Cerebellar cortex (tissue), 1 donor: ENCODE measurements around the gene LRBA.
"Not testable (repeated sequence)": the region's sequence is repeated elsewhere in the genome, so short reads cannot be mapped to it uniquely, and the experiment has no call there.

Experiments
- DNase-seq: peaks from one replicate; pipeline ENCODE4 v3.0.0-alpha.2; 2015; ENCODE audit warnings: low spot score

The LRBA gene

DNA sequence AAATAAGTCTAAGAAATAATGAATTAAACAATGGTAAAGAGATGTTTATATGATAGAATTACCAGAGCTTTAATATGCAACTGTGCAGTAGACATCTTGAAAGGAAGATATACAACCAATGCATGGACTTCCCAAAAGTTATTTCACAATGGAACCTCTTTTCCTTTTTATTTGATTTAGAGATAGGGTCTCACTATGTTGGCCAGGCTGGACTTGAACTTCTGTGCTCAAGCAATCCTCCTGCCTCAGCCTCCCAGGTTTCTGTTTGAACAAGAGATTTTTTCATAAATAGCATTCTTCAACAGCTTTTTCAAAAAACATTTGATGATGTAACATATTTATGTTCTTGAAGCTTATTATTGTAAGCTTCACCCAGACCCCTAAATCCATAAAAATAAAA is 72.0 kb downstream of the LRBA start:
- DNase-seq: no peak

DNA sequence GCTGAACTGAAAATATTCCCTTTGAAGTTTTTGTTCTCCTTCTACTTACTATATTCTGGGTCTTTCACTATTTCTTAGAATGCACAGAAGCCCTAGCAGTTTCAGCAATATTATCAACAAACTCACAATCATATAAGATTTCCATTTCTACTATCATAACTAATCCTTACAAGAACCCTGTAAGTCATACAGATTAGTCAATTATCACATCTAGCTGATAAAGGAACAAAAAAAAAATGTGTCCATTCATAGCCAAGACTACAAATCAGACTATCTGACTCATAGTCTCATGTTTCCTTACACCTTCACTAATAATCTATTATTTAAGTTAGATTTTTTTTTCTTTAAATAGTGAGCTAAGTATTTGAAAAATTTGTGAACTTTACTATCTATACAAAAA is 72.5 kb downstream of the LRBA start:
- no peak for DNase-seq

DNA sequence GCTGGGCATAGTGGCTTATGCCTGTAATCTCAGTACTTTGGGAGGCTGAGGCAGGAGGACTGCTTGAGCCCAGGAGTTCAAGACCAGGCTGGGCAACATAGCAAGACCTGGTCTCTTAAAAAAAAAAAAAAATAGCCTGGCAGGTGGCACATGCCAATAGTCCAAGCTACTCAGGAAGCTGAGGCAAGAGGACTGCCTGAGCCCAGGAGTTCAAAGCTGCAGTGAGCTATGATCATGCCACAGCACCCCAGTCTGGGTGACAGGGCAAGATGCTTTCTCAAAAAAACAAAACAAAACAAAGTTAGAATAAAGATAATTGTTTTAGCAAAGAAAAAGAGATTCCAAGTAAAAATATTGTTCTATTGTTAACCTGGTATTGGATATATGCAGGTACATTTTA is 75.0 kb downstream of the LRBA start:
- DNase-seq: no peak

DNA sequence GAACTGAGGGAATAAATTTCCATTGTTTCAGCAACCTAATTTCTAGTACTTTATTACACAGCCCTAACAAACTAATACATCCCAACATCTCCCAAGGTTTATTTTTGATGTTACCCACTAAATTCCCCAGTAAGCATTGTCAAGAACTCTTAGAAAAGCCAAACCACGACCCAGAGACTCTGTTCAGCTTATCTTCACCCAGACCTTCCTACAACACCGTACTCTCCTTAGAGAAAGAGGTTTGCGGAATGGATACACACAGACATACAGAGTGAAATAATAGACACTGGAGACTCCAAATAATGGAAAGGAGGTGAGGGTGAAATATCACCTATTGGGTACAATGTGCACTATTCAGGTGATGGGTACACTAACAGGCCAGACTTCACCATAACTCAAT is 75.6 kb downstream of the LRBA start:
- DNase-seq: no peak

DNA sequence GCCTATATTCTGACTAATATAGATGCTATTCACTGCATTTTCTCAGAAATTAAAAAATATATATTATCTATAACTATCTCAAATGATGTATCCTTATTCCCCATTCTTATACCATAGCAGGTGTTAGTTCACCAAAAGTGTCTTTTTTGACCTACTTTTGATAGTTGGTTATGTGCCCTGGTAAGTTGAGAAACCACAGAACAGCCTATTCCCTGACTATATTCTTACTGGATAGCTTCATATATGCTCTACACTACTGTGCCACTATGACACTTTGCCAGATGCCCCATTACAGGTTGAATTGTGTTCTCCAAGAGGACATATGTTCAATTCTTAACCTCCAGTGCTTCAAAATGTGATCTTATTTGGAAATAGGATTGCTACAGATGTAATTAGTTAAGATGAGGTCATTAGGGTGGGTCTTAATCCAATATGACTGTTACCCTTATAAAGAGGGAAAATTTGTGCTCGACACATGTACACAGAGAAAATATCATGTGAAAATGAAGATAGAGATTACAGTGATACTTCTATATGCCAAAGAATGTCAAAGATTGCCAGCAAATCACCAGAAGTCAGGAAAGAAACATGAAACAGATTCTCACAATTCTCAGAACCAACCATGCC is 76.1 kb downstream of the LRBA start:
- DNase-seq: no peak

DNA sequence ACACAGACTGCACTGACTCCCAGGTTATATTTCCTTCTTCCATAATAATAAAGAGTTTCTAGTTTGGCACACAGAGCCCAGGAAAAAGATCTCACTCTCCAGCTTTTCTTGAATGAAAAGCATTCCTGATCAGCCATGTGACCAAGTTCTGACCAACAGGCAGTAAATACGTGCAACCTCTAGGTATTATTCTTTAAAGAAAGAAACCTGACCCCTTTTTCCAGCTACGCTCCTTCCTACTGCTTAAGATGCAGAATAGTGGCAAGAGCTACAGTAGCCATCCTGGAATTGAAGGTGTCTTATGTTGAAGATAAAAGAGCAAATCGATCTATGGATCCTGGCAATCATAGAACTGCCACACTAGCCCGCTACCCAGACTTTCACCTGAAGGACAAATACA is 76.7 kb downstream of the LRBA start:
- DNase-seq: no peak

DNA sequence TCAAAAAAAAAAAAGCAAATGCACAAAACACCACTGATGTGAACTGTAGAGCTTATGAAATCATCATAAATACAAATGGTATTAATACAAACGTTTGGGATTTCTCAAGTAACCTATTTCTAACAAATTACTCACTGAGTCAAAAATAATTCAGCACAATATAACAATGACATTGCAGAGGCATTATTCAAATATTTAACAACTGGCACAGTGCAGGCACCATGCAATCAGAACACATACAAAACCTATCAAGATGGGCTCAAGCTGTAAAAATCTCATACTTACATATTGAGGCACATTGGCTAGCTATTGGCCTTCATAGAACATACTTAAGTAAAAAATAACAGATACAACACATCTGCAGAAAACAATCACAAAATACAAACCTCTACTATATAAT is 81.1 kb downstream of the LRBA start:
- DNase-seq: no peak

DNA sequence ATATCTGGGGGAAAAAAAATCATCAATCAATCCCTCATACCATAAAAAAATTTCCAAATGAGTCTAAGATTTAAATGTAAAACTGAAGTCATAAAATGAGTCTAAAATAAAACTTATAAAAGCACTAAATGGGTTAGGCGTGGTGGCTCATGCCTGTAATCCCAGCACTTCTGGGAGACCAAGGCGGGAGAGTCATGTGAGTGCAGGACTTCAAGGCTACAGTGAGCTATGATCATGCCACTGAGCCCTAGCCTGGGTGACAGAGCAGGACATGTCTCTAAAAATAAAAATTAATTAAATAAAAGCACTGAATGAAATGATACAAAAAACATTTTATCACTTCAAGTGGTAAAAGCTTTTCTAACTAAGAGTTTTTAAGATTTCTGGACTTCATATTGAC is 83.3 kb downstream of the LRBA start:
- DNase-seq: no peak

DNA sequence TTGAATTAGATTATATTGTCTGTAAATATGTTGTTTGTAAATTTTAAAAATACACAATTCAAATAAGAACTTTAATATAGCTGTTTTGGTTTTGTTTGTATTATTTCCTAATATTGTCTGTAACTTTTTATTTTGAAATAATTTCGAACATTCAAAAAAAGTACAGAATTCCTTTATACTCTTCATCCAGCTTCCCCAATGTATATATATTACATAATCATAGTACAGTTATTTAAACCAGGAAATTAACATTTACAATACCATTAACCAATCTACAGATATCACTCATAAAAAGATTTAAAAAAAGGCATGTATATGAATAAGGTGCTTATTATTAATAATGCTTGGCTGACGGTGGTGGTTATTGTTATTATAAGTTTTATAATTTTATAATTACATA is 84.1 kb downstream of the LRBA start:
- DNase-seq: no peak

DNA sequence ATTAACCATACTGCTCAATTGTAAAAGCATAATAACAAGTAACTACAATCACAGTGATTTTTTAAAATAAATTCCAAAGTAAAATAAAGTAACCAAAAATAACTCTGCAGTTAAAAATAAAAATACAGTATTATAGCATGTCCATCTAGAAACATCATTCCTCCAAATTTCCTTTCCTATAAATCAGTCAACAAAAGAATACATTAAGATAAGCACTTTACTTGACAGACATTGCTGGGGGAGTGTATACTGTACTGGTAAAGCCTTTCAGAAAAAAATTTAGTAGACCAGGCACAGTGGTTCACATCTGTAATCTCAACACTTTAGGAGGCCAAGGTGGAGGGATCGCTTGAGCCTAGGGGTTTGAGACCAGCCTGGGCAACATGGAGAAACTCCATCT is 91.1 kb downstream of the LRBA start:
- DNase-seq: no peak

DNA sequence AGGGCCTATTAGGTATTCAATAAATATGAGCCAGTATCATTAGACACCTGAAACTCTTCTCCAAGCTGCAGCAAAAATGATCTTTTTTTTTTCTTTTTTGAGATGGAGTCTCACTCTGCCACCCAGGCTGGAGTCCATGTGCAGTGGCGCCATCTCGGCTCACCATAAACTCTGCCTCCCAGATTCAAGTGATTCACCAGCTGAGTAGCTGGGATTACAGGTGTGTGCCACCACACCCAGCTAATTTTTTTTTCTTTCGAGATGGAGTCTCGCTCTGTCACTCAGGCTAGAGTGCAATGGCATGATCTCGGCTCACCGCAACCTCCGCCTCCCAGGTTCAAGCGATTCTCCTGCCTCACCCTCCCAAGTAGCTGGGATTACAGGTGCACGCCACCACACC is 93.6 kb downstream of the LRBA start:
- not testable (repeated sequence) for DNase-seq

DNA sequence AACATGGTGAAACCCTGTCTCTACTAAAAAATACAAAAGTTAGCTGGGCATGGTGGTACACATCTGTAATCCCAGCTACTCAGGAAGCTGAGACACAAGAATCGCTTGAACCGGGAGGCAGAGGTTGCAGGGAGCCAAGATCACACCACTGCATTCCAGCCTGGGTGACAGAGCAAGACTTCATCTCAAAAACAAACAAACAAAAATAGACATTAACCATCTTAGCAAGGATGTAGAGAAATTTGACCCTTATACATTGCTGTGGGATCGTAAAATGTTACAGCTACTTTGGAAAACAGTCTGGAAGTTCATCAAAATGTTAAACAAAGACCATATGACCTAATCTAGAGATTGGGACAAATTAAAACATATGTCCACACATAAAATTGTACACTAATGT is 96.5 kb downstream of the LRBA start:
- not testable (repeated sequence) for DNase-seq

DNA sequence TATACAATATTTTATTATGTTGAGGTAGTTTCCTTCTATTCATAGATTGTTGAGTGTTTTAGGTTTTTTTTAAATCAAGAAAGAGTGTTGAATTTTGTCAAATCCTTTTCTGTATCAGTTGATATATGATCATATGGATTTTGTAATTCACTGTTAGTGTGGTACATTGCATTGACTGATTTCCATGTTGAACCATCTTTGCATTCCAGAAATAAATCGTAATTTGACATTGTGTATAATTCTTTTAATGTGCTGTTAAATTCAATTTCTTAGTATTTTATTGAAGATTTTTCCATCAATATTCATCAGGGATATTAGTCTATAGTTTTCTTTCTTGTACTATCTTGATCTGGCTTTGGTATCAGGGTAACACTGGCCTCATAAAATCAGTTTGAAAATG is 103.8 kb downstream of the LRBA start:
- DNase-seq: no peak

DNA sequence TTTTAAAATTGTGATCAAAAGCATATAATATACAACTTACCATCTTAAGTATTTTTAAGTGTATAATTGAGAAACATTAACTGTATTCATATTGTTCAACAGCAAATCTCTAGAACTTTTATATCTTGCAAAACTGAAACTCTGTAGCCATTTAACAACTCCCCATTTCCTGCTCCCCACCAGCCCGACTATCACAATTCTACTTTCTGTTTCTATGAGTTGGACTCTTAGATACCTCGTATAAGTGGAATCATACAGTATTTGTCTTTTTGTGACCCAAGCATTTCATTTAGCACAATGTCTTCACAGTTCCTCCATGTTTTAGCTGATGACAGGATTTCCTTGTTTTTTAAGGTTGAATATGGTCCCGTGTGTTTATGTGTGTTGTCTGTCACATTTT is 106.0 kb downstream of the LRBA start:
- DNase-seq: no peak

DNA sequence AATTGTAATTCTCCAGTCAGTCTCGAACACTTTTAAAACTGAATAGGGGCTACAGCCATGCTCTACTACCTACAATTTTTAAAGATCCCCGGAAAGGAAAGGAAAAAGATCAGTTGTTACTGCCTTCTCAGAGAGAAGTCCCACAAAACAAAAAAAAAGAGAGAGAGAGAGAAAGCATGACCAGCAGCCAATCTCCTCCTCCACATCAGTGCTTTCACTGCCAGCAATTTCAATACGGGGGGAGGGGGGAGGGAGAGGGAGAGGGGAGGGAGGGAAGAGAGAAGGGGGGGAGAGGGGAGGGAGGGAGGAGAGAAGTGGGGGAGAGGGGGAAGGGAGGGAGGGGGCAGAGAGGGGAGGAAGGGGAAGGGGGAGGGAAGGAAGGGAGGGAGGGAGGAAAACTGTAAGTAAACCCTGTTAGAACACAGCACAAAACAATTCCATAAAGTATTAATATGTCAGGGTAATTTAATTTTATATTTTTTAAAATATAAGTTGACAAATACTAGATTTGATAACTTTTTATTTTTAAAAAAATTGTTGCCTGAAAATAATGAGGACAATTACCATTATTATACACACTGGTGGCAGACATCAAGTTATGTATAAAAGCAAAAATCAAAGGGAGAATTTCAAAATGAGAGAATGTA is 108.0 kb downstream of the LRBA start:
- DNase-seq: no peak

DNA sequence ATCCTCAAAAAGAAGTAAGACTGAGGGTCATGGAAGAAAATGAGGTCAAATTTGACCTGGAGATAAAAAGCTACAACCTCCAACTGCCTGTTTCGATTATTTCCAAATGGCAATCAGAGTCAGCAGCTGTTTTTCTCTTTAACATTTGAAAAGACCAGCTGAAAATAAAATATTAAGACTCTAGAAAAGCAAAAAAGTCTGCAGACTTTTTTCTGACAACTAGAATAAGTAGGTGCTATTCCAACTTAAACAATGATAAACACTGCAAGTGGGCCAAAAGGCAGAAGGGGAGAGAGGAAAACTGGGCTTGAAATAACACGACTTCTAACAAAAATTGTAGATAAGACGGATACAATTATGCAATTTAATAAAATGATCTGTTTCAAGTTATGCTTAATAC is 110.4 kb downstream of the LRBA start:
- no peak for DNase-seq

DNA sequence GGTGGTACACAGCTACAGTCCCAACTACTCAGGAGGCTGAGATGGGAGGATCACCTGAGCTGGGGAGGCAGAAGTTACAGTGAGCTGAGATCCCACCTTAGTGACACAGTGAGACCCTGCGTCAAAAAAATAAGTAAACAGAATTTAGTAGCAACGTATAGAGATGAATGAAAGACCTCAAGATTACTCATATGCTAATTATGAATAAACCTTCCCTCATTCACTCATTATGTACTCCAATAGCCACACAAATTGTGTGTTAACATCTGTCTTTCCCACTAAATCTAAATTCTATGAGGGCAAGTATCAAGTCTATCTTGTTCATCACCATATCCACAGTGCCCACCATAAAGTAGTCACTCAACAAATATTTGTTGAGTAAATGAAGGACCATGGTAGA is 111.5 kb downstream of the LRBA start:
- no peak for DNase-seq

DNA sequence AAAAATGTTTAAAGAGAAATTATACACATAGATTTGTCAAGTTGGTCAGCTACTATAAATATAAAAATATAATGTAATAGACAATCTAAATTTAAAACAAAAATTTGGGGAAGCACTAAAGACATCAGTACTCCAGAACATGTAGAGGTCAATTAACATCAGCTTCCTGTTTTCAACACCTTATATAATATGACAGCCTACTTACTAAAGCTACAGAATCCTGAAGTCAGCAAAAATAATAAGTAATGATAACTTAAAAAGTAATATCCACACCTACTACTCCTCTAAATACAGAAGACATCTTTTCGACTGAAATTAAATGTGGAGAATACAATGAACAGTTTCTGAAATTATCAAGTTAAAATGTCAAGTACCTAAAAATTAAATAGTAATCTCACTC is 118.6 kb downstream of the LRBA start:
- DNase-seq: no peak

DNA sequence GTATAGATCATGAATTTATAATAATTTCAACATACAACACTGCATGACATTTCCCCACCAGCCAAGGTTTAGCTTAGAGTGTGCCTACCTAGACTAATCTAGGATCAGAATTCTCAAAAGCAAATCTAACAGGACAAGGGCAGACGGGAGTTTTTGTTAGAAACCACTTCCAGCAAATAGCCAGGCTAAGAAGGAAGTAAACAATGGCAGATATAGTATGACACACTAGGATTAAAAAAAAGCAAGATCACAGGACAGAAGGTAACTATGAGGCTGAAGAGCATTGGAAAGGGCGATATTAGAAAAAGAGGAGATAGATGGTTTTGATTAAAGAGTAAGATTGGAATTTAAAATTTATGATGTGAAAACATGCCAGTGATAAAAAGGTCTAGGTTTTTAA is 124.8 kb downstream of the LRBA start:
- no peak for DNase-seq

DNA sequence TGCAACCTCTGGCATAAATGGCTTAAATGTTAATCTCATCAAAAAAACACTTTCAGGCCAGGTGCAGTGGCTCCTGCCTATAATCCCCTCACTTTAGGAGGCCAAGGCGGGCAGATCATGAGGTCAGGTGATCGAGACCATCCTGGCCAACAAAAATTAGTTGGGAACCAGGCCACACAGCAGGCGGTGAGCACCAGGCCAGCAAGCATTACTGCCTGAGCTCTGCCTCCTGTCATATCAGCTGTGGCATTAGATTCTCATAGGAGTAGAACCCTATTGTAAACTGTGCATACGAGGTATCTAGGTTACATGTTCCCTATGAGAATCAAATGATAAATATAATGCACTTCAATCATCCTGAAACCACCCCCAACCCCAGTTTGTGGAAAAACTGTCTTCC is 125.8 kb downstream of the LRBA start:
- DNase-seq: peak; percentile 55

DNA sequence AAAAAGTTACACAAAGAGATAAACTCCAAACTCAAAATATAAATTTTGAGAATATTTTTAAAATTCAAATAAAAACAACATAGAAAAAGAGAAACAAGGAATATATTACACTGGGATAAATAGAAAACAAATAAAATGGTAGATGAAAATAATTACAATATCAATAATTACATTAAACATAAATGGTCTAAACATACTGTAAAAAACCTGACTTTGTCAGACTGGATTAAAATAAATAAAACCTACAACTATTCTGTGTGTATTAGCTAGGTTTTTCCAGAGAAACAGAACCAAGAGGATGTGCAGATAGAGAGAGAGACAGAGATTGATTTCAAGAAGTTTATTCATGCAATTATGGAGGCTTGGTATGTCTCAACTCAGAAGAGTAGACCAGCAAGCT is 126.5 kb downstream of the LRBA start:
- DNase-seq: no peak

DNA sequence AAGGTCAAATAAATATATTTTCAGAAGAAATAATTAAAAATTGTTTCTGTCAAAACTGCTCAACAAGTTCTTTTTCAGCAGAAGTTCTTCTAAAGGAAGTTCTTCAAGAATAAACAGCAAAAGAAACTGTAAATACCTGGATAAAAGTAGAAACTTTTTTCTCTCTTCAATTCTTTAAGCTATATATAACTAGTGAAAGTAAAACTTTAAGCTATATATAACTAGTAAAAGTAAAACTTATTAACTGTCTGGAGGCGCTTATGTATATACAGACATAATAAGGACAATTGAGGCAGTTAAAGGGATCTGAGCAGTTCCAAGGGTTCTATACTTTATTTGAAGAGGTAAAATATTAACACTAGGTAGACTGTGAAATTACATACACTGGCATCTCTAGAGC is 126.9 kb downstream of the LRBA start:
- DNase-seq: no peak

DNA sequence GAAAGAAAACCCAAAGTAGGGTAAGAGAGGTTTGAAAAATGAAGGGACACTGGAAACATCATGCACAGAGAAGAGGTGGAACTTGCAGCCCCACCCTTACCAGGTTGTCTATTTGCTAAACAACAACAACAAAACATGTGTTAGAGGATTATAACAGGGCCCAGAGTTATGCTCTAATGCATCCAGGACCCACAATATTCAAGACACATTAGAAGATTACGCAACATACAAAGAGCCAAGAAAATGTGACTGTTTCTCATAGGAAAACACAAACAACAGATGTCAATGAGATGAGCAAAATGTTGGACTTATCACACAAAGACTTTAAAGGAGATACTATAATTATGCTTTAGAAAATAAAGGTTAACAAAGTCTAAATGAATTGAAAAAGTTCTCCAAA is 128.5 kb downstream of the LRBA start:
- no peak for DNase-seq

DNA sequence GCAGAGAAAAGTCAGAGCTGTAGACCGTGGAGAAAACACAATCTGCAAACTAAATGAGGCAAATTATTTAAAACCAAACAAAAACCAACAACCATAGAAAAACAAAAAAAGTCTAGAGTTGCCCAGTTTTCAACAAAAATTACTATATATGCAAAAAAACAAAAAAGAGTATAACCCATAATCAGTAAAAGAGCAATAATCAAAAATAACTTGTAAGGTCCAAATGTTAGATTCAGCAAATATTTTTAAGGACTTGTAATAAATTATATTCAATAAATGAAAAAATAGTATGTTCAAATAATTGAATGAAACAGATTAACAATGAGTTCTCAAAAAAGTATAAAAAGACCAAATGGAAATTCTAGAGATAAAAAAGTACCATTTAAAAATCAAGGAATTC is 130.5 kb downstream of the LRBA start:
- DNase-seq: no peak
